ENCODE data around the gene RNU2-1.

The RNU2-1 gene

DNA sequence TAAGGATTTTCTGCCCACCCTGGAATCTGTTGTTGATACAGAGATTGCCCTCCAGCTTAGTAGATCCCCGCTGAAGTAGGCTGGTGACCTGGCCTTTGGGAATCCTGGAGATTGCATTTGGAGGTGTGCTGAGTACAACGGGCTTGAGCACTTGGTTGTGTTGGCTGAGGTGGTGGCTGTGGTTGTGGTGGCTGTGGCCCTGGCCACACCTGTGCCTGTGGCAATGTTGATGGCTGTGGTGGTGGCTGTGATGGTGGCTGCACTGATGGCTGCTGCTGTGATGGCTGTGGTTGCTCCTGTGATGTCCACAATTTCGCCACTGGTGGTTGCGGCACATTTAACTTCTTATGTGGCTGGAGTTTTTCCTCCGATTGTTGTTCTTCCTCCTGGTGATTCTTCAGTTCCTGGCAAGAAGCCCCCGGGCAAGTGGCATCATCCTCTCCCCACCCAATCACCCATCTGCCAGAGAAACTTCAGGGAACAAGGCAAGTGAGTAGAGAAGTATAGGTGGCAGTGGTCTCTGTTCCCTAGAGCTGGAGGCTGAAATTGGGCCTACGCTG is 9.6 kb downstream of the RNU2-1 start:
- Histone ChIP-seq H3K4ac (ENCODE audit: low read depth, low read length) (no peak overlapping the region), H2AFZ (ENCODE audit: insufficient read depth, low read length, poor library complexity) (no peak overlapping the region), H2BK5ac (ENCODE audit: low read depth, low read length, poor library complexity) (no peak overlapping the region), H3K27ac (ENCODE audit: low read depth, low read length) (no peak overlapping the region), H4K8ac (ENCODE audit: low read depth, low read length) (no peak overlapping the region), H3K4me2 (ENCODE audit: low read length) (no peak overlapping the region), H3K36me3 (ENCODE audit: control insufficient read depth in 1 of 2, insufficient read depth in 2 of 2, low read length in 2 of 2) (peaks cover 0 to 7% of the 10 kb centered on the region in 2 experiments), H3K27me3 (ENCODE audit: insufficient read depth, low read length) (no peaks in the 10 kb centered on the region), H3K79me1 (ENCODE audit: low read length) (no peaks in the 10 kb centered on the region), H3K18ac (ENCODE audit: low read length) (no peak overlapping the region), H3K79me2 (ENCODE audit: control insufficient read depth, insufficient read depth, low read length, poor library complexity) (no peaks in the 10 kb centered on the region), H3K9ac (ENCODE audit: low read length) (no peak overlapping the region), H3K9me3 (ENCODE audit: insufficient read depth, low read depth, low read length) (no peaks in the 10 kb centered on the region), H3K14ac (ENCODE audit: low read length) (no peak overlapping the region), H4K12ac (ENCODE audit: low read depth, low read length) (no peak overlapping the region), H2AK5ac (ENCODE audit: low read length) (no peak overlapping the region), H4K91ac (ENCODE audit: low read depth, low read length) (no peak overlapping the region), H3K23ac (ENCODE audit: low read length) (no peak overlapping the region), H2BK120ac (ENCODE audit: insufficient read depth, low read length, poor library complexity) (no peak overlapping the region), H2BK12ac (ENCODE audit: low read length) (no peak overlapping the region), H3K4me3 (ENCODE audit: low read depth, low read length) (no peak overlapping the region), H3K4me1 (ENCODE audit: control insufficient read depth in 1 of 2, insufficient read depth in 2 of 2, low read length in 2 of 2) (no peaks in the 10 kb centered on the region)
- DNase-seq: no peak
- WGBS (ENCODE audit: extremely low coverage, insufficient coverage, insufficient read length): no CpG with 5 or more reads among the region's 7 CpGs

- H3K79me2 ChIP-seq (ENCODE audit: control insufficient read depth, insufficient read depth, low read length, poor library complexity): no peaks in the 10 kb centered on the region
- no peaks in the 10 kb centered on the region for H3K27me3 ChIP-seq (ENCODE audit: insufficient read depth, low read length)
- no peak overlapping the region for H3K9ac ChIP-seq (ENCODE audit: low read length)
- no peak for DNase-seq
- no peaks in the 10 kb centered on the region for H3K9me3 ChIP-seq (ENCODE audit: insufficient read depth, low read depth, low read length)
- H2AK5ac ChIP-seq (ENCODE audit: low read length): no peak overlapping the region
- H2AFZ ChIP-seq (ENCODE audit: insufficient read depth, low read length, poor library complexity): no peak overlapping the region
- no peak overlapping the region for H3K4me3 ChIP-seq (ENCODE audit: low read depth, low read length)
- H2BK12ac ChIP-seq (ENCODE audit: low read length): no peak overlapping the region
- H3K4me2 ChIP-seq (ENCODE audit: low read length): no peak overlapping the region
- no peak overlapping the region for H4K91ac ChIP-seq (ENCODE audit: low read depth, low read length)
- H2BK120ac ChIP-seq (ENCODE audit: insufficient read depth, low read length, poor library complexity): no peak overlapping the region
- no peak overlapping the region for H3K18ac ChIP-seq (ENCODE audit: low read length)
- H3K4ac ChIP-seq (ENCODE audit: low read depth, low read length): no peak overlapping the region
- no CpG with 5 or more reads among the region's 9 CpGs for WGBS (ENCODE audit: extremely low coverage, insufficient coverage, insufficient read length)
- H3K14ac ChIP-seq (ENCODE audit: low read length): no peak overlapping the region
- no peak overlapping the region for H2BK5ac ChIP-seq (ENCODE audit: low read depth, low read length, poor library complexity)
- H3K36me3 ChIP-seq (ENCODE audit: control insufficient read depth in 1 of 2, insufficient read depth in 2 of 2, low read length in 2 of 2): peaks cover 7 to 13% of the 10 kb centered on the region in 2 experiments
- H3K23ac ChIP-seq (ENCODE audit: low read length): no peak overlapping the region
- no peaks in the 10 kb centered on the region for H3K79me1 ChIP-seq (ENCODE audit: low read length)
- H4K12ac ChIP-seq (ENCODE audit: low read depth, low read length): no peak overlapping the region
- no peaks in the 10 kb centered on the region for H3K4me1 ChIP-seq (ENCODE audit: control insufficient read depth in 1 of 2, insufficient read depth in 2 of 2, low read length in 2 of 2)
- no peak overlapping the region for H3K27ac ChIP-seq (ENCODE audit: low read depth, low read length)
- H4K8ac ChIP-seq (ENCODE audit: low read depth, low read length): no peak overlapping the region
Measured at GRCh38 chr17:43220511-43221125, 13.2 kb downstream of the RNU2-1 start.

DNA sequence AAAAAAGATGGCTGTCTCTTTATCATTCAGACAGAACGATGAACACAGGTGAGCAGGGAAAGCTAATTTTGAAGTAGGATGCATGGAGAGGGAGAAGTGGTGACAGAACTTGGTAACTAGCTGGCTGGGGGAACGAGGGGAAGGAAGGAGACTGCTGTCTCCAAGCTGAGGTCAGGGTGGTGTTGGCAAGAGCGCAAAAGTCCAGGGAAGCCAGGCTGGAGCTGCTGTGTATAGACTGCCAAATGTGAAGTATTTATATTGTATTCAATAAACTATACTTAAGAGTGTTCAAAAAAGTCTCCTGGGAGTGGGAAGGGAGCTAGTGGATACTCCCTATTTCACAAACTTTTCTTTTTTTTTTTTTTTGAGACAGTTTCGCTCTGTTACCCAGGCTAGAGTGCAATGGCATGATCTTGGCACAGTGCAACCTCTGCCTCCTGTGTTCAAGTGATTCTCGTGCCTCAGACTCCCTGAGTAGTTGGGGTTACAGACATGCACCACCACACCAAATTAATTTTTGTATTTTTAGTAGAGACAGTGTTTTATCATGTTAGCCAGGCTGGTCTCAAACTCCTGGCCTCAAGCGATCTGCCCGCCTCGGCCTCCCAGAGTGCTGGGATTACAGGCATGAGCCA is 13.9 kb downstream of the RNU2-1 start:
- H4K91ac ChIP-seq (ENCODE audit: low read depth, low read length): no peak overlapping the region
- H2BK12ac ChIP-seq (ENCODE audit: low read length): no peak overlapping the region
- H2BK5ac ChIP-seq (ENCODE audit: low read depth, low read length, poor library complexity): no peak overlapping the region
- H3K23ac ChIP-seq (ENCODE audit: low read length): no peak overlapping the region
- no peaks in the 10 kb centered on the region for H3K9me3 ChIP-seq (ENCODE audit: insufficient read depth, low read depth, low read length)
- no peak overlapping the region for H3K18ac ChIP-seq (ENCODE audit: low read length)
- H3K9ac ChIP-seq (ENCODE audit: low read length): no peak overlapping the region
- no peak for DNase-seq
- H3K27me3 ChIP-seq (ENCODE audit: insufficient read depth, low read length): no peaks in the 10 kb centered on the region
- no CpG with 5 or more reads among the region's 8 CpGs for WGBS (ENCODE audit: extremely low coverage, insufficient coverage, insufficient read length)
- H3K79me1 ChIP-seq (ENCODE audit: low read length): no peaks in the 10 kb centered on the region
- no peak overlapping the region for H4K12ac ChIP-seq (ENCODE audit: low read depth, low read length)
- H3K4me2 ChIP-seq (ENCODE audit: low read length): no peak overlapping the region
- H4K8ac ChIP-seq (ENCODE audit: low read depth, low read length): no peak overlapping the region
- no peak overlapping the region for H2BK120ac ChIP-seq (ENCODE audit: insufficient read depth, low read length, poor library complexity)
- H2AFZ ChIP-seq (ENCODE audit: insufficient read depth, low read length, poor library complexity): no peak overlapping the region
- no peak overlapping the region for H3K4ac ChIP-seq (ENCODE audit: low read depth, low read length)
- no peak overlapping the region for H3K4me3 ChIP-seq (ENCODE audit: low read depth, low read length)
- no peak overlapping the region for H3K27ac ChIP-seq (ENCODE audit: low read depth, low read length)
- no peaks in the 10 kb centered on the region for H3K79me2 ChIP-seq (ENCODE audit: control insufficient read depth, insufficient read depth, low read length, poor library complexity)
- no peaks in the 10 kb centered on the region for H3K4me1 ChIP-seq (ENCODE audit: control insufficient read depth in 1 of 2, insufficient read depth in 2 of 2, low read length in 2 of 2)
- H3K14ac ChIP-seq (ENCODE audit: low read length): no peak overlapping the region
- peaks cover 7 to 13% of the 10 kb centered on the region in 2 experiments for H3K36me3 ChIP-seq (ENCODE audit: control insufficient read depth in 1 of 2, insufficient read depth in 2 of 2, low read length in 2 of 2)
- H2AK5ac ChIP-seq (ENCODE audit: low read length): no peak overlapping the region

- H3K18ac ChIP-seq (ENCODE audit: low read length): no peak overlapping the region
- H2BK12ac ChIP-seq (ENCODE audit: low read length): no peak overlapping the region
- H4K91ac ChIP-seq (ENCODE audit: low read depth, low read length): no peak overlapping the region
- H4K12ac ChIP-seq (ENCODE audit: low read depth, low read length): no peak overlapping the region
- no peak overlapping the region for H3K4me2 ChIP-seq (ENCODE audit: low read length)
- H3K9ac ChIP-seq (ENCODE audit: low read length): no peak overlapping the region
- no peaks in the 10 kb centered on the region for H3K27me3 ChIP-seq (ENCODE audit: insufficient read depth, low read length)
- H4K8ac ChIP-seq (ENCODE audit: low read depth, low read length): no peak overlapping the region
- H3K79me2 ChIP-seq (ENCODE audit: control insufficient read depth, insufficient read depth, low read length, poor library complexity): no peaks in the 10 kb centered on the region
- H3K4ac ChIP-seq (ENCODE audit: low read depth, low read length): no peak overlapping the region
- no peak overlapping the region for H3K4me3 ChIP-seq (ENCODE audit: low read depth, low read length)
- no peaks in the 10 kb centered on the region for H3K4me1 ChIP-seq (ENCODE audit: control insufficient read depth in 1 of 2, insufficient read depth in 2 of 2, low read length in 2 of 2)
- DNase-seq: no peak
- no peak overlapping the region for H2BK5ac ChIP-seq (ENCODE audit: low read depth, low read length, poor library complexity)
- no peaks in the 10 kb centered on the region for H3K79me1 ChIP-seq (ENCODE audit: low read length)
- no peak overlapping the region for H3K14ac ChIP-seq (ENCODE audit: low read length)
- no peak overlapping the region for H3K23ac ChIP-seq (ENCODE audit: low read length)
- H2AK5ac ChIP-seq (ENCODE audit: low read length): no peak overlapping the region
- no peak overlapping the region for H2AFZ ChIP-seq (ENCODE audit: insufficient read depth, low read length, poor library complexity)
- no CpG with 5 or more reads among the region's 2 CpGs for WGBS (ENCODE audit: extremely low coverage, insufficient coverage, insufficient read length)
- H3K27ac ChIP-seq (ENCODE audit: low read depth, low read length): no peak overlapping the region
- H3K36me3 ChIP-seq (ENCODE audit: control insufficient read depth in 1 of 2, insufficient read depth in 2 of 2, low read length in 2 of 2): peaks cover 7 to 9% of the 10 kb centered on the region in 2 experiments
- no peaks in the 10 kb centered on the region for H3K9me3 ChIP-seq (ENCODE audit: insufficient read depth, low read depth, low read length)
- no peak overlapping the region for H2BK120ac ChIP-seq (ENCODE audit: insufficient read depth, low read length, poor library complexity)
Measured at GRCh38 chr17:43219001-43219400, 14.8 kb downstream of the RNU2-1 start.

Measured in trophoblast cell (in vitro differentiated cells and primary cell).